Measurements from ENCODE around the gene ZNF143. TPM values are rescaled to one million over a fixed set of nuclear protein-coding genes. Genes with fewer than 3 reads are reported as not detected.

The ZNF143 gene
- total and polyA plus RNA-seq, 10 of the 15 experiments (the other 5 are each of a cell fraction or from before 2014, with no cell fraction given) = 13.6 to 48.7 (median 19.4) TPM

DNA sequence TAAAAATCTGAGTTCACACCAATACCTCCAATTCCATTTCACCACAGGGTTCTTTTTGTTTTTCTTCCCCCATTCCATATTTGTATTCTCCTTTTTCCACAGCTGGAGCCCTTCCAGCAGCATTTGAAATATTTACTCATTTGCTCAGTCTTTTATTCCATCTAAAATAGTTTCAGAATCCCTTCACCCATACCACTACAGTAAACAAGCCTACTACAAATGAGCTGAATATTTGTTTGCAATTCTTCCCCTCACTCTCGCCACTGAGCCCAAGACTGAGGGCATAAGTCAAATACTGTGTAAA lies 46.4 kb downstream of the ZNF143 start:
- in situ Hi-C loops (cut with MboI) = no loop called here
- no peak overlapping the region for H3K4me3 ChIP-seq
- H3K4me1 ChIP-seq (ENCODE audit: control insufficient read depth, insufficient read depth, low read length) = peaks cover 4% of the 10 kb centered on the region
- FAIRE-seq (no peak), DNase-seq (ENCODE audit: low read depth, low spot score) (no peak), ATAC-seq (no peak)
- SMC1A ChIA-PET (ENCODE audit: uncharacterized antibody, unreplicated experiment) = interaction anchor here (0.6 to 3.8 kb wide), 52 partner anchors 9 to 550 kb away, joined by 3 to 38 read pairs (median 4); partner anchors contain the start of genes IPO7 and ZNF143
- no peak overlapping the region for H3K27ac ChIP-seq (ENCODE audit: control insufficient read depth, insufficient read depth)
- RAD21 ChIA-PET (ENCODE audit: unreplicated experiment) = interaction anchor here (0.6 to 3.6 kb wide), 41 partner anchors 9 to 592 kb away, joined by 3 to 33 read pairs (median 5); partner anchors contain the start of genes TMEM9B and ZNF143
- no peak overlapping the region for H3K9ac ChIP-seq (ENCODE audit: control insufficient read depth, insufficient read depth, low read length)
- intact Hi-C loops (cut with micrococcal nuclease; ENCODE audit: unreplicated experiment) = loop anchor here (2.0 to 5.0 kb wide), 5 partner anchors 46 to 490 kb away; partner anchors contain the start of gene ZNF143
- TF ChIP-seq EZH2 (IDR thresholded peaks at IDR 0.05; ENCODE audit: borderline replicate concordance, control insufficient read depth, low read depth, low read length) (no peak), BRCA1 (IDR thresholded peaks at IDR 0.05; ENCODE audit: low read depth, low read length) (no peak), NR2F1 (conservative IDR thresholded peaks at IDR 0.05) (no peak), TAF1 (IDR thresholded peaks at IDR 0.05; ENCODE audit: borderline replicate concordance, low read depth, low read length) (no peak), MYB (IDR thresholded peaks at IDR 0.05; ENCODE audit: borderline replicate concordance, low read depth, low read length) (no peak), SREBF1 (IDR thresholded peaks at IDR 0.05; ENCODE audit: low read length) (no peak)
- TF ChIP-seq, protein P1, sequence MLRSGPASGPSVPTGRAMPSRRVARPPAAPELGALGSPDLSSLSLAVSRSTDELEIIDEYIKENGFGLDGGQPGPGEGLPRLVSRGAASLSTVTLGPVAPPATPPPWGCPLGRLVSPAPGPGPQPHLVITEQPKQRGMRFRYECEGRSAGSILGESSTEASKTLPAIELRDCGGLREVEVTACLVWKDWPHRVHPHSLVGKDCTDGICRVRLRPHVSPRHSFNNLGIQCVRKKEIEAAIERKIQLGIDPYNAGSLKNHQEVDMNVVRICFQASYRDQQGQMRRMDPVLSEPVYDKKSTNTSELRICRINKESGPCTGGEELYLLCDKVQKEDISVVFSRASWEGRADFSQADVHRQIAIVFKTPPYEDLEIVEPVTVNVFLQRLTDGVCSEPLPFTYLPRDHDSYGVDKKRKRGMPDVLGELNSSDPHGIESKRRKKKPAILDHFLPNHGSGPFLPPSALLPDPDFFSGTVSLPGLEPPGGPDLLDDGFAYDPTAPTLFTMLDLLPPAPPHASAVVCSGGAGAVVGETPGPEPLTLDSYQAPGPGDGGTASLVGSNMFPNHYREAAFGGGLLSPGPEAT (IDR thresholded peaks at IDR 0.05; ENCODE audit: low read depth) = no peak
- TF ChIP-seq, protein P2, sequence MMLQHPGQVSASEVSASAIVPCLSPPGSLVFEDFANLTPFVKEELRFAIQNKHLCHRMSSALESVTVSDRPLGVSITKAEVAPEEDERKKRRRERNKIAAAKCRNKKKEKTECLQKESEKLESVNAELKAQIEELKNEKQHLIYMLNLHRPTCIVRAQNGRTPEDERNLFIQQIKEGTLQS (IDR thresholded peaks at IDR 0.05; ENCODE audit: borderline replicate concordance, extremely low read depth, low read depth, low read length) = no peak
- no peaks in the 10 kb centered on the region for H3K27me3 ChIP-seq (replicated peaks in 1 of 2; ENCODE audit: control insufficient read depth in 2 of 2, insufficient read depth in 2 of 2, low read length in 1 of 2)
- no peak overlapping the region for H2AFZ ChIP-seq (ENCODE audit: control insufficient read depth, low read depth, low read length)
- no peak overlapping the region for H3K4me2 ChIP-seq (ENCODE audit: control insufficient read depth, insufficient read depth)
- CTCF ChIA-PET = interaction anchor here (0.7 to 4.1 kb wide), 57 partner anchors 9 to 895 kb away, joined by 3 to 73 read pairs (median 8); partner anchors contain the start of genes DENND5A, WEE1 and ZNF143
- no peaks in the 10 kb centered on the region for H4K20me1 ChIP-seq (ENCODE audit: control insufficient read depth, insufficient read depth)
- WGBS (ENCODE audit: insufficient coverage, insufficient replicate concordance, low lambda C conversion rate, missing lambda C conversion rate) = 100% methylated on average over 1 of the region's 1 CpG
- POLR2A ChIA-PET = interaction anchor here (0.6 to 1.9 kb wide), 3 partner anchors 28 to 74 kb away, joined by 3 to 8 read pairs (median 4); partner anchors contain the start of gene ZNF143
- H3K79me2 ChIP-seq (ENCODE audit: control insufficient read depth, insufficient read depth, low read length) = no peaks in the 10 kb centered on the region
- no peaks in the 10 kb centered on the region for H3K9me3 ChIP-seq (replicated peaks; ENCODE audit: control insufficient read depth, insufficient read depth, low read length)
- H3K36me3 ChIP-seq (ENCODE audit: control insufficient read depth in 2 of 2, insufficient read depth in 2 of 2, low read length in 1 of 2) = peaks cover 3 to 13% of the 10 kb centered on the region in 2 experiments
- BruUV-seq (replicated peaks) = no TSS peak
